Middle frontal gyrus (tissue), 1 donor: ENCODE data around the gene TXLNB.
A peak's percentile ranks its signal among the peaks of the same experiment; 100 is the strongest.
"Not testable (repeated sequence)": the region's sequence is repeated elsewhere in the genome, so short reads cannot be mapped to it uniquely, and the experiment has no call there.

Experiments
- DNase-seq: peaks from one replicate; pipeline ENCODE4 v3.0.0-alpha.2; 2015; ENCODE audit warnings: low spot score; ENCODE audit errors: extremely low spot score

The TXLNB gene

DNA sequence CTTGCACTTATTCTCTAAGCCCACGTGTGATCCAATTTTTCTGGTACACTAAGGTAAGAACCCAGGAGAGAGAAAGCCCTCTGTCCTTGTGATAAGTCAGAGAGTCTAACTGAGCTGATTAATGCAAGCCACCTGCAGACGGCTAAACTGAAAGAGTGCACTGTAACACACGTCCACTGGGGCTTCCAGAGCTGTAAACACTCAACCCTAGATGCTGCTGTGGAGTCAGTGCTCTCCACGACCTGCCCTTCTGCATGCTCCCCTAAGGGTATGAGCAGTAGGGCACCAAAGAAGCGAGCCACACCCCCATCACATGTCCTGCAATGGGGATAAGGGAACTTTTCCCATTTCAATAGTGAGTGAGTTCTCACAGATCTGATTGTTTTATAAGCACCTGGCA is 55.7 kb downstream of the TXLNB start:
- DNase-seq, result no peak

DNA sequence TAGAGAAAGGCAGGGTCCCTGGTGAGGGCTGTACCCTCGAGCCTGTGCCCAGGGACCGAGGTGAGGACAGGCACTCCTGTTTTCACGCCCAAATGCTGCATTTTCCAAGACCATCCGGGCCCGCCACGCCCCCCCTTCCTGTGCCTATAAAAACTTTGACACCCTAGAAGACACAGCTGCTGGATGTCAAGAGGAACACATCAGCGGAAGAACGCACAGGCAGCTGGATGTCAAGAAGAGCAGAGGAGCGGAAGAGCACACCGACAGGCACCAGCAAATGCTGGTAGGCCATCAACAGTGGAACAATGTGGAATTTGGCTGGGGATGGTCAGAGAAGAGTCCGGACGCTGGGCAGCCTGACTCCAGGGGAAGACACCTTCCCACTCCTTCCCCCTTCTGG is 56.1 kb downstream of the TXLNB start:
- DNase-seq, result no peak

DNA sequence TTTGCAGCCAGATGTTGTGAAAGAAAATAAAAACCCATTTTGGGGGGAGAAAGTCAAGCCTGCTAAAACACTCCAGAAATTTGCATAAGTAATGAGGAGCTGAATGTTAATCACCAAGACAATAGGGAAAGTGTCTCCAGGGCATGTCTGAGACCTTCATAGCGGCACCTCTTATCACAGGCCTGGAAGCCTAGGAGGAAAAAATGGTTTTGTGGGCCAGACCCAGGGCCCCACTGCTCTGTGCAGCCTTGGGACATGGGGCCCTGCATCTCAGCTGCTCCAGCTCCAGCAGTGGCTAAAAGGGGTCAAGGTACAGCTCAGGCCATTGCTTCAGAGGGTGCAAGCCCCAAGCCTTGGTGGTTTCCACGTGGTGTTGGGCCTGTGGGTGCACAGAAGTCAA is 57.6 kb downstream of the TXLNB start:
- DNase-seq, result not testable (repeated sequence)

DNA sequence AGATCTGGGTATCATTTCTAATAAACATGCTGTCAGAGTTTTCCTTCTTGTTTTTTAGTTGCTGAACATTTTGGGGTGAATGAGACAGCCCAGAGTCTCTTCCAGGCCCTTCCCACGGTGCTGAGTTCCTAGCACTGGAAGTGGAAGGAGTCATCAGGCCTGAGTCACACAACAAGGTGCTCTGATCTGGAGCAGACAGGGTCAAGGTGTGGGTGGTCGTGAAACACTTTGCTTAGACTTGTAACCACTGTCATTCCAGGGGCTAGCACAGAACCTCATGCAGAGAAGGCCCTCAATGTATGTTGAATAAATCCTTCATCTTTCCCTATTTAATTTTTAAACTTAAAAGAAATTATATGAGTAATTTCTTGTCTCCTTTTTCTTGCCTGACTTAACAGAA is 60.6 kb downstream of the TXLNB start:
- DNase-seq, result no peak

DNA sequence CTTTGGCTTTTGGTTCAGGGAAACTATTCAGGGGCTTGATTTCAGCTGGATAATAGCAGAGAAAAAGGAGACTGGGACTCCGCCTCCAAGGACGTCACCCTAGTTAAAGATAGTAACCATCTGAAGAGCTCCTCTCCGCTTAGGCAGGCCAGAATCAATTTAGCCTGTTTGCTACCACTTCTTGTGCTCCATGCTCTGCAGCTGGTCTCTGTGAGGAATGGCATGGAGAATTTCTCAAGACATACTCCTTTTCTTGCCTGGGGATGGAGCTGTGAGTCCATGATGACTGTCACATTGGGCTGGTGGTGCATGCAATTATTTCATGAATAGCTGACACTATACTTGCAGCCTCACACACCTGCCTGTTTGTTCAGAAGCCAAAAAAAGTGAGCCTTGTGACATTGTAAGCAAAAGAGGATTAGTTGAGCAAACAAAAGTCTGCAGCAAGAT is 61.4 kb downstream of the TXLNB start:
- no peak for DNase-seq

DNA sequence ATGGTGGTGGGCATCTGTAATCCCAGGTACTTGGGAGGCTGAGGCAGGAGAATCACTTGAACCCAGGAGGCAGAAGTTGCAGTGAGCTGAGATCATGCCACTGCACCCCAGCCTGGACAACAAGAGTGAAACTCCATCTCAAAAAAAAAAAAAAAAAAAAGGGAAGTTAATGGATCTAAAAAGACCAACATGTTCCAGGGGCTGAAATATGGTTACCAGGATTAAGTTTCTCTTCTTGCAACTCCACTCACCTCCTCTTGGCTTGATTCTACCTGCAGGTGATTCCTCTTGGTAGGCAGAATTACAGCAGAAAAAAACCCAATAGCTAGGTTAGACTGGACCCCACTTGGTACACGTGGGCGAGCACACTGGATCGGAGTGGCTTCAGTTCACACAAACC is 63.4 kb downstream of the TXLNB start:
- not testable (repeated sequence) for DNase-seq

DNA sequence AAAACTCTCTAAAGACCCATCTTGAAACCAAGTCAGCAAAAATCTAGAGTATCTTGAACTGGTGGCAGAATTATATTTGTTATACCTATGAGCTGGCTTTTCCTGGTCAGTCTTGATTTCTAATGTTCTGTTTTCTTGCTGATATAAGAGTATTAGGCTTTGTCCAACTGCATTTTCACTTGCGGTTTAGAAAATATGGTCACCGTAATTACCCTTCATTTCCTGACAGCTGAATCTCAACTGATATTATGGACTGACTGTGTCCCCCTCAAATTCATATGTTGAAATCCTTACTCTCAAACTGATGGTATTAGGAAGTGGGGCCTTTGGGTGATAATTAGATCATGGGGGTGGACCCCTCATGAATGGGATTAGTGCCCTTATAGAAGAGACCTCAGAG is 72.1 kb downstream of the TXLNB start:
- no peak for DNase-seq

DNA sequence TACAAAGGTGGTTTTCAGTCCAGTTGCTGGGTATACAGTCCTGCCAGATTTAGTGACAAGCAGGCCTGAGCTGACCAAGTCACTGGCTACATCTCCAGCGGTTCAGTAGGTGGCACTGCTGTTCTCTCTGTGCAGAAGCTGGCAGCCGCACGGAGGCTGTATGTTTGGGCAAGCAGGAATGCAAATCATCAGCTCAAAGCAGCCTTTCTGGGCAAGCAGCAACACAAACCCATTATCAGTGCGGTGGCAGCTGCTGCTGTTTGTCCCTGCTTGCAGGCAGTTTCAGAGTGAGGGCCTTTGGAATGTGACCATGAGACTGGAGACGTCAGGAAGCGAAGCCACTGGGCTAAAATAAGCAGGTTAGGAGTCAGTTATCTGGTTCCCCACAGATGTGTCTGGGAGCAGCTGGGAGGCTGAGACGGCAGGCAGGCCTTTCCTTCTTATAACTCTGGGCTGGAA is 72.5 kb downstream of the TXLNB start:
- DNase-seq, result peak; percentile 76

DNA sequence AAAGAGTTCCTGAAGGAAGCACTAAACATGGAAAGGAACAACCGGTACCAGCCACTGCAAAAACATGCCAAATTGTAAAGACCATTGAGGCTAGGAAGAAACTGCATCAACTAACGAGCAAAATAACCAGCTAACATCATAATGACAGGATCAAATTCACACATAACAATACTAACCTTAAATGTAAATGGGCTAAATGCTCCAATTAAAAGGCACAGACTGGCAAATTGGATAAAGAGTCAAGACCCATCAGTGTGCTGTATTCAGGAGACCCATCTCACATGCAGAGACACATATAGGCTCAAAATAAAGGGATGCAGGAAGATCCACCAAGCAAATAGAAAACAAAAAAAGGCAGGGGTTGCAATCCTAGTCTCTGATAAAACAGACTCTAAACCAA is 79.3 kb downstream of the TXLNB start:
- not testable (repeated sequence) for DNase-seq

DNA sequence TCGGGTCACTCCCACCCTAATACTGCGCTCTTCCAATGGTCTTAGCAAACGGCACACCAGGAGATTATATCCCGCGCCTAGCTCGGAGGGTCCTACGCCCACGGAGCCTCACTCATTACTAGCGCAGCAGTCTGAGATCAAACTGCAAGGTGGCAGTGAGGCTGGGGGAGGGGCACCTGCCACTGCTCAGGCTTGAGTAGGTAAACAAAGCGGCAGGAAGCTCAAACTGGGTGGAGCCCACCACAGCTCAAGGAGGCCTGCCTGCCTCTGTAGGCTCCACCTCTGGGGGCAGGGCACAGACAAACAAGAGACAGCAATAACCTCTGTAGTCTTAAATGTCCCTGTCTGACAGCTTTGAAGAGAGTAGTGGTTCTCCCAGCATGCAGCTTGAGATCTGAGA is 81.0 kb downstream of the TXLNB start:
- DNase-seq, result not testable (repeated sequence)

DNA sequence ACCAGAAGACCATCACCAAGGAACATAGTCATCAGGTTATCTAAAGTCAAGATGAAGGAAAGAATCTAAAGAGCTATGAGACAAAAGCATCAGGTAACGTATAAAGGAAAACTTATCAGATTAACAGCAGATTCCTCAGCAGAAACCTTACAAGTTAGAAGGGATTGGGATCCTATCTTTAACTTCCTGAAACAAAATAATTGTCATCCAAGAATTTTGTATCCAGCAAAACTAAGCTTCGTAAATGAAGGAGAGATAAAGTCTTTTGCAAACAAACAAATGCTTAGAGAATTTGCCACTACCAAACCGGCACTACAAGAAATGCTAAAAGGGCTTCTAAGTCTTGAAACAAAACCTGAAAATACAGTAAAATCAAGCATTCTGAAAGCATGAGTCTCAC is 86.0 kb downstream of the TXLNB start:
- no peak for DNase-seq

DNA sequence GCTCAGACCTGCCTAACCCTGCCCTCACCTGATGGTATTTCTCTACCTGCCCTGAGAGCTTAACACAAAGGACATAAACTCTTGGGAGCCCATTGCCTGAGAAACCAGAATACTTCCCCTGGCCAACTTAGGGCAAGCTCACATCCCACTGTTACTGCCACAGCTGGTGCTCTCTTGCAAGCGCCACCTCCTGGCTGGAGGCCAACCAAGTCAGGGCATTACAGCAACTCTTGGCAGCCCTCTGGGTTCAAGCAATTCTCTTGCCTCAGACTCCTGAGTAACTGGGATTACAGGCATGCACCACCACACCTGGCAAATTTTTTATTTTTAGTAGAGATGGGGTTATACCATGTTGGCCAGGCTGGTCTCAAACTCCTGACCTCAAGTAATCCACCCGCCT is 86.8 kb downstream of the TXLNB start:
- no peak for DNase-seq

DNA sequence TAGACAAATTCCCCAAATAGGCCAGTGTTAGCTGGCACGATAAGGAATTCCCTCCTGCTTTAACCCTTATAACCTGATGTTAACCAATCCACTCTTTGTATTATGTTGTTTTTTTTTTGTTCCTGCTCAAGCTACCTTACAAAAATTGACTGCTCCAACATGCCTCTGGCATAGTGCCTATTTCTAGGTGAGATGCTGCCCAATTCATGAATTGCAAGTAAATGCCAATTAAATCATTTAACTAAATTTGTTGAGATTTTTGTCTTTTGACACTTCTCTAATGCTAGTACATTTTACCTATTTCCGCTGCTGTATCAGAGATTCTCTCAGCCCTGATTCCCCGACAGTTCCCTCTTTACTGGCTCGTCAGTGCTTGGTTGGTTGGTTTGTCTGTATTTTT is 90.4 kb downstream of the TXLNB start:
- no peak for DNase-seq

DNA sequence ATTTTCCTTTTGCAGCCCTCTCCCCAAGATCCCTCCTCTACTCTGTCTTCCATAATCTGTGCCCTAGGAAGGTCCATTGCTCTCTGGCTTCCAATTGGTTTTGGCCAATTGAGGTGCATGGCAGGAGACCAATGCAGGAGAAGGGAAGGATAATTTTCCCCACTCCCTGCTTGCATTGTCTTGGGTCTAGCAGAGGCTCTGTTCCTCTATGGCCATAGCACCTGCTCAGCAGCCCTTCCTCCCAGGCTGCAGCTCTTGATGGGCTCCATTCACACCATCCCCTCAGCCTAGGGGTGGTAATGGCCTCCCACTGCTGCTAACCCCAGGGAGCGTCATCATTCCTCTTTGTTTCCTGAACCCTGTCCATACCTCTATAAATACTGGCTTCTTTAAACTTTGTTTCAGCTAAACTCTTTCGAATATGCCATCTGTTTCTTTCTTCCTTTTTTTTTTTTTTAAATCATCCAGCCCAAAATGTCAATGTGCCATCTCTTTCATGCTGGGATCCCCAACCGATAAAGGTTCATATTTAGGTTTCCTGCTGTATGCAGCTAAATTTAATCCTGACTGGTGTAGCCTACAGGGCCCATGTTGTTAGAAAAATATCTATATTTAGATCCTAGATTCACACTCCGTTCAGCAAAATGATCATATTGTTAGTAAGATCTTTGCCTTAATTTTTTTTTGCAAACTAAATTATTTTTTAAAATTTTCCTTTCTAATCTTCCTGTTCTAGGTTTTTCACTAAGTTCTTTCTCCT is 93.1 kb downstream of the TXLNB start:
- no peak for DNase-seq

DNA sequence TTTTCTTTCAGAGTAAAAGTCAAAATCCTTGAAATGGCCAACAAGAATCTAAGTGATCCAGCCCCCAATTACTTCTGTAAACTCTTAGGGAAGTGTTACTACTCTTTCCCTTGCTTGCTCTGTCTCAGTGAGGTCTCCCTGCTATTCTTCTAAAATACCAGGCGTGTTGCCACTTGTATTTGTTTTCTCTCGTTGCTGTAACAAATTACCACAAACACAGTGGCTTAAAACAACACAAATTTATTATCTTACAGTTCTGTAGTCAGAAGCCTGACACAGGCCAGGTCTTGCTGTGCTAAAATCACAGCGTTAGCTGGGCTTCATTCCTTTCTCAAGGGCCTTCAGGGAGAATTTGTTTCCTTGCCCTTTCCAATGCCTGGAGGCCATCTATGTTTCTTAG is 97.1 kb downstream of the TXLNB start:
- DNase-seq, result no peak
